Activated T-cell treated with anti-CD3 and anti-CD28 coated beads, Interleukin-2, amount 50 U/mL, for 4 hours (primary cell): ENCODE results near the gene OR51M1. TPM values are rescaled to one million over a fixed set of nuclear protein-coding genes. Genes with fewer than 3 reads are reported as not detected.
"Not testable (repeated sequence)": the region's sequence is repeated elsewhere in the genome, so short reads cannot be mapped to it uniquely, and the experiment has no call there.

Source experiments
- ATAC-seq, 2 donors: fragments of 200-7000 bp; cut with Tn5 transposase; one replicate each; pipeline ENCODE4 v1.10.0; 2021
- DNase-seq: peaks from one replicate; pipeline ENCODE4 v3.0.0-alpha.2; 2020
- H3K27me3 Mint-ChIP-seq: one replicate; pipeline ENCODE4 v1.8.0; 2021; ENCODE audit warnings: low read depth, mixed read lengths
- H3K36me3 Mint-ChIP-seq: one replicate; pipeline ENCODE4 v1.8.0; 2022; ENCODE audit warnings: mixed read lengths; ENCODE audit not compliant: insufficient read depth
- H3K4me1 Mint-ChIP-seq: one replicate; pipeline ENCODE4 v1.8.0; 2021; ENCODE audit warnings: low read depth, mixed read lengths
- H3K4me3 Mint-ChIP-seq: one replicate; pipeline ENCODE4 v1.8.0; 2021; ENCODE audit warnings: mild to moderate bottlenecking, moderate library complexity, mixed read lengths
- H3K9me3 Mint-ChIP-seq: one replicate; pipeline ENCODE4 v1.8.0; 2021; ENCODE audit warnings: mixed read lengths
- total RNA-seq, 3 donors: library from RNA; stranded (reverse); gene quantifications; one replicate each; pipeline ENCODE4 v1.2.1, GENCODE V29; 2021

Gene OR51M1
- total RNA-seq, 3 donors from 2014 or later, result not detected

DNA sequence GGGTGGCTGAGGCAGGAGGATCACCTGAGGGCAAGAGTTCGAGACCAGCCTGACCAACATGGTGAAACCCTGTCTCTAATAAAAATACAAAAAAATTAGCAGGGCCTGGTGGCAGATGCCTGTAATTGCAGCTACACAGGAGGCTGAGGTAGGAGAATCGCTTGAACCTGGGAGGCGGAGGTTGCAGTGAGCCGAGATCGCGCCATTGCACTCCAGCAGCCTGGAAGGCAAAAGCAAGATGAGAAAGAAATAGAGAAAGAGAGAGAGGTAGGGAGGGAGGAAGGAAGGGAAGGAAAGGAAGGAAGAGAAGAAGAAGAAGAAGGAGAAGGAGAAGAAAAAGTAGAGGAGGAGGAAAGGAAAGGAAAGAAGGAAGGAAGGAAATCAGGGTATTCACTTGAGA, 17.2 kb upstream of the OR51M1 start:
- H3K36me3 Mint-ChIP-seq, H3K4me1 Mint-ChIP-seq, H3K4me3 Mint-ChIP-seq, DNase-seq, H3K27me3 Mint-ChIP-seq, H3K9me3 Mint-ChIP-seq, ATAC-seq: not testable (repeated sequence)

DNA sequence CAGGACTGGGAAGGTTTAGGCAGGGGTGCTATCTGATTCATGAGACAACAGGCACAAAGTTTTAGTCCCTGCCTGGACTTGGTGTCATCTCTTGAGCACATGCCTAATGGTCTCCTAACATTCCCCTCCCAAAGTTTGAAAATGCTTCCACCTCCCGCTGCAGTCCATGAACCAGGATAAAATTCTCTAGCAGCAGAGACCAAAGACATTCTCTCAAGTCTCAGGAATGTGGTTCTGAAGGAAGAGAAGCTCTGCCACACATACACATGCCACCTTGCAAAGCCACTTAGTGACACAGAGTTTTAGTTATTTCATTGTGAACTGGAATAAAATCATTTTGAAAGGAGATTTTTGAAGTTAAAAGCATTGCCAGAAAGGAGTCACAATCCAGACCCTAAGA, 16.8 kb upstream of the OR51M1 start:
- ATAC-seq (no peak), DNase-seq (no peak)
- no peaks in the 10 kb centered on the region for H3K4me1 Mint-ChIP-seq
- no peaks in the 10 kb centered on the region for H3K36me3 Mint-ChIP-seq
- peaks cover 5% of the 10 kb centered on the region for H3K9me3 Mint-ChIP-seq
- peaks cover 5% of the 10 kb centered on the region for H3K27me3 Mint-ChIP-seq
- no peak overlapping the region for H3K4me3 Mint-ChIP-seq

DNA sequence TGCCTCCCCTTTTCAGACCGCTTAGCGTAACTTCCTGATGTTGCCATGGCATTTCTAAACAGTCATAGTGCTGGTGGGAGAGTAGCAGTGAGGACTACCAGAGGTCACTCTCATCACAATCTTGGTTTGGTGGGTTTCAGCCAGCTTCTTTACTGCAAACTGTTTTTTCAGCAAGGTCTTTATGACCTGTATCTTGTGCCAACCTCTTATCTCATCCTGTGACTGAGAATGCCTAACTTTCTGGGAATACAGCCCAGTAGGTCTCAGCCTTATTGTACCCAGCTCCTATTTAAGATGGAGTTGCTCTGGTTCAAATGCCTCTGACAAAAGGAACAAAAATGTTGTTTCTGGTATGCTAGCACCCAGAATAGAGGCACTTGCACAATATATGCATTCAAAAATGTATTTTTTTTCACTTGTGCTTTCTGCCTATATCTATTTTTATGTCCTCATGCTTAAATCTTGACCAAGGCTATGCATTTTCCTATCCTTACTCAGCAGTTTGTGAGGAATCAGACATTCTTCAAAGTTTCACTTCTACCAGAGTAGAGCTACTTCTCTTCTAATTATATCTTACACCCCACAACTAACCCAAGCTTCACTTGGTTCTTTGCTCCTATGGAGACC, 16.1 kb upstream of the OR51M1 start:
- H3K4me1 Mint-ChIP-seq, result no peaks in the 10 kb centered on the region
- no peaks in the 10 kb centered on the region for H3K36me3 Mint-ChIP-seq
- no peak overlapping the region for H3K4me3 Mint-ChIP-seq
- ATAC-seq (no peak), DNase-seq (no peak)
- H3K9me3 Mint-ChIP-seq, result no peaks in the 10 kb centered on the region
- peaks cover 6% of the 10 kb centered on the region for H3K27me3 Mint-ChIP-seq

DNA sequence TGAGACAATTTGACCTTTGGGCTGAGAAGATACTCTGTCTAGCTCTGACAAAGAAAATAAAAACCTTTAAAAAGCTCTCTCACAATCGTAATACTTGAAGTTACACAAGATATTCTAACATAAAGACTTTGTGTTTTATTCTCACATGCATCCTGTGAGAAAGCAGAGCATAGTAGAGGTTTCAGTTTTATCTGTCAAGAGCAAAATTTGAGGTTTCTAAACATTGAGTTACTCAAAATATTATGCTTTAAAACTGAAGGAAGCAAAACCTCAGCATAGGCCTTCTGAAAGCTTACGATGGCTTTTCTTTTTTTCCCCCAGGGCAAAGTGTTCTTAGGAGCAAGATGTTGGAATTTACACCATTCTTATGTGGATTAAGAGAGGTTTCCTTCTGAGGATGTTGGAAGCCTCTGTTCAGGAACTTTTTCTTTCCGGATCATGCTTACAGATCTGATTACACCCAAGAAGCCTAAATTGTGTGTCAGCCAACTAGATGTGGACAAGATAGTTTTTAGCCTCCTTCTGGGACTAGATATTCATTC, 15.0 kb upstream of the OR51M1 start:
- ATAC-seq, result no peak
- Mint-ChIP-seq H3K4me1 (no peaks in the 10 kb centered on the region), H3K27me3 (peaks cover 15% of the 10 kb centered on the region), H3K36me3 (no peaks in the 10 kb centered on the region), H3K9me3 (no peaks in the 10 kb centered on the region), H3K4me3 (no peak overlapping the region)
- no peak for DNase-seq

DNA sequence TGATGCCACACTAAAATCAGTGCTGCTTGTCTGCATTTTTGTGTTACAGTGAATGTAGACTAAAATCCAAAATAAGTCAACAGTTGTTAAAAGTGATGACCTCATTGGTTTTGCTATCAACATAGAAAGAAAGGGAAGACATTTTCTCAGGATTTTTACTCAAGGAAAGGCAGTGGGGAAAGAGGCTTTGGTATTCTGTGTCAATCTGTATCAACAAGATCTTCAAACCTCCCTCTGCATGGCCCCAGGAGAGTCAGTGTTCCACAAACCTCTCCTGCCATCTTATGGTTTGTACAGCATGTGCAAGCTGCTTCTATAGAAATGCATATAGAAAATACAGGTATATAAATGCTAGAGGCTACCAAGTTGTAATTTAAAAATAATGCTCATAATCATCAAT, 13.8 kb upstream of the OR51M1 start:
- H3K36me3 Mint-ChIP-seq, result no peaks in the 10 kb centered on the region
- H3K9me3 Mint-ChIP-seq, result no peaks in the 10 kb centered on the region
- ATAC-seq (no peak), DNase-seq (no peak)
- H3K4me3 Mint-ChIP-seq, result no peak overlapping the region
- peaks cover 16% of the 10 kb centered on the region for H3K27me3 Mint-ChIP-seq
- H3K4me1 Mint-ChIP-seq, result no peaks in the 10 kb centered on the region

DNA sequence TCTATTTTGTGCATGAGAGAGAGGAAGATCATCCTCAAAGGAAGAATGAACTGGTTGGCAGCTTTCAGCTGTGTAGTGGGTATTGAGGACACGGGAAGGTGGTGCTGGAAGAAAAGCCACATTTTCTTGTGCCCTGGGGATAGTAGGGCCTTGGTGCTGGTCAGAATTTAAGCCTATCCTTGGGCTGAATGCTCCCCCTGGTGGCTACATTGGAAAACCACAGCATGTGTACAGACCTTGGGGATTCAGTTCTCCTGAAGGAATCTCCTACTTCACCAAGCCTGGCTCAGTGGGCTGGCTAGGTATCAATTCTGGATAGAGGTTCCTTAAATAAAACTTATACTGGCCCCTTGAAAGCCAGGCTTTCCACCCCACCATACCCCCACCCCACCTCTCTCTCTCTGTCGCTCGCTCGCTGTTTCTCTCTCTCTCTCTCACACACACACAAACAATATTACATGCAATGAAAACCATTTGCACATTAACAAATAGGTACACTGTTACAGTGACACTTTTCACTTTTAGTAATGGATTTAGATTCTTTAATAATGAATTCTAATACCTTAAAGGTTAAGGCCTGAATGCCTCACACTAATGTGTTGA, 2.8 kb upstream of the OR51M1 start:
- Mint-ChIP-seq H3K9me3 (no peaks in the 10 kb centered on the region), H3K4me1 (no peaks in the 10 kb centered on the region), H3K36me3 (no peaks in the 10 kb centered on the region), H3K4me3 (no peak overlapping the region), H3K27me3 (no peaks in the 10 kb centered on the region)
- no peak for DNase-seq
- no peak for ATAC-seq

DNA sequence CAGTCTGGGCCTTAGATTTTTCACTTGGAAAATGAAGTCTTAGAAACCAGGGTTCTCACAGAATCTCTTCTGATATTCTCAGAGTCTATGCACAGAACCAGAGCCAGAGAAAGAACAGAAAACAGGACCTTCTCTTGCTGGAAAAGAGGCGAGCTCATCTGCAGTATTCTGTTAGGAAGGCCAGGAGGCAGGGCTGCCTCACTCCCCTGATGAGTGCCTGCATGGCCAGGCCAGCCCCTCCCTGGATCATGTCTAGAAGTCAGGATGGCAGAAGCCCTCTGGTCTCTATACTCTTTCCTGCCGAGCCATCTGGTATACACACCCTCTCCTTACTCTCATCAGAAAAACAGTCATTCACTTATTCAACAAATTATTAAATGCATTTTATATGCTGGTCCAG, 723 bp downstream of the OR51M1 start:
- Mint-ChIP-seq H3K4me3 (no peak overlapping the region), H3K27me3 (no peaks in the 10 kb centered on the region), H3K36me3 (no peaks in the 10 kb centered on the region), H3K4me1 (no peaks in the 10 kb centered on the region), H3K9me3 (no peaks in the 10 kb centered on the region)
- ATAC-seq (no peak), DNase-seq (no peak)

DNA sequence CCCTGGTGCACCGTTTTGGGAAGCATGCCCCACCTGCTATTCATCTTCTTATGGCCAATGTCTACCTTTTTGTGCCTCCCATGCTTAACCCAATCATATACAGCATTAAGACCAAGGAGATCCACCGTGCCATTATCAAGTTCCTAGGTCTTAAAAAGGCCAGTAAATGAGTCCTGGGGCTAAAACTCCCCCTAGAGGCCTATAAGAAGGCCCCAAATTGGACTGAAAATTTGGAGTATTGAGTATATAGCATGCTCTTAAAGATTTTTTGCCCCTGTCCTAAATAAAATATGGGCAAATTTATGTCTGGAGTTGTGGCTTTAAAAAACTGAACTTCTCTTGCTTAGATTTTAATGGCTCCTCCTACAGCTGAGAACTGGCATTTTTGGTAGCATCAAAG, 6.6 kb downstream of the OR51M1 start:
- H3K4me1 Mint-ChIP-seq, result no peaks in the 10 kb centered on the region
- H3K9me3 Mint-ChIP-seq, result no peaks in the 10 kb centered on the region
- DNase-seq (no peak), ATAC-seq (no peak)
- H3K36me3 Mint-ChIP-seq, result no peaks in the 10 kb centered on the region
- no peak overlapping the region for H3K4me3 Mint-ChIP-seq
- H3K27me3 Mint-ChIP-seq, result peaks cover 5% of the 10 kb centered on the region

DNA sequence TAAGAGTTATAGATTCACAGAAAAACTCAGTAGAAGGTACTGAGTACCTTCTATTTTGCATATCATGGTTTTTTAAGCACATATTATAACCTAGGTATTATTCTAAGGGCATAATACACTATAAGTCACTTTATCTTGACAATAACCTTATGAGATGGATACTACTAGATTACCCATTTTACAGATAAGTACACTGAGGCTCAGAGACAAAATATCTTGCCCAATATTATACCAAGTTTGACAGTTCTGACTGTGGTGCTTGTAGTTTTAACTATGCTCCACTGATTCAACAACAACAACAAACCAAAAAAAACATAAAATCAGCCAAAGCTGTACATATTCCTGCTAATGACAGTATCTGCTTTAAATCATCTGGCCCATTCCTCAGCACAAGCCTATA, 10.5 kb downstream of the OR51M1 start:
- no peaks in the 10 kb centered on the region for H3K4me1 Mint-ChIP-seq
- peaks cover 5% of the 10 kb centered on the region for H3K27me3 Mint-ChIP-seq
- DNase-seq (no peak), ATAC-seq (no peak)
- no peaks in the 10 kb centered on the region for H3K9me3 Mint-ChIP-seq
- H3K36me3 Mint-ChIP-seq, result no peaks in the 10 kb centered on the region
- no peak overlapping the region for H3K4me3 Mint-ChIP-seq

DNA sequence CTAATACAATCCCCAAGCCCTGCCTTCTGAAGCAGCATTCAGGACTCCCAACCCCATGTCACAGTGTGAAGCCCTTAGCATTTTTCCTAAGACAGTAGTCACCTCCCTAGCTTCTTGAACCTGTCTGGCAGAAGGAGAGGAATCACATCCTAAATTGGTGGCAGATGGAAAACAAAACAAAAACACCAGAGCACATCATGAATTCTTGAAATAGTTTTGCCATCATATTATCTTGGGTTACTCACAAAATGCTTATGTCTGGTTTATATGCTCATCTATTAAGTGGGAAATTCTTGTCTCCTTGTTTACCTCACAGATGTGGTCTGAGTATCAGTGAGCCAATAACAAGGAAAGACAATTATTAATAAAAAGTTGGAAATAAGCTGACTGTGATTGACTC, 15.3 kb downstream of the OR51M1 start:
- no peak for ATAC-seq
- Mint-ChIP-seq H3K27me3 (no peaks in the 10 kb centered on the region), H3K9me3 (no peaks in the 10 kb centered on the region), H3K36me3 (no peaks in the 10 kb centered on the region), H3K4me1 (no peaks in the 10 kb centered on the region), H3K4me3 (no peak overlapping the region)
- DNase-seq, result no peak

DNA sequence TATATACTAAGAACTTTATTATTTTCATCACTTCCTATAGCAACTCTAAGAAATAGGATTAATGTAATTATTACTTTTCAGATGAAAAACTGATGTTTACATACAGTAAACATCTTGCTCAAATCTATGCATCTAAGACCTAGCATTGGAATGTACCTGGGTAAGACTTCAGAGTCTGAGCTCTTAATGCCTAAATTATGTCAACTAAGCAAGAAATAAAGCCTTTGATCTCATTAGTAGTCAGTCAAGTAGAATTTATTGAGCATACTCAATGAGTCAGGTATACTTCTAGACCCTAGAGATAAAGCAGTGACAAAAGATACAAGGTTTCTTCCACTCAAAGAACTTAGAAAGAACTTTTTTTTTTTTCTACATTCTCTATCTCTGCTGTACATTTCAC, 21.6 kb downstream of the OR51M1 start:
- DNase-seq, result no peak
- Mint-ChIP-seq H3K36me3 (no peaks in the 10 kb centered on the region), H3K9me3 (no peaks in the 10 kb centered on the region), H3K27me3 (peaks cover 17% of the 10 kb centered on the region), H3K4me1 (no peaks in the 10 kb centered on the region), H3K4me3 (no peak overlapping the region)
- ATAC-seq, result no peak

DNA sequence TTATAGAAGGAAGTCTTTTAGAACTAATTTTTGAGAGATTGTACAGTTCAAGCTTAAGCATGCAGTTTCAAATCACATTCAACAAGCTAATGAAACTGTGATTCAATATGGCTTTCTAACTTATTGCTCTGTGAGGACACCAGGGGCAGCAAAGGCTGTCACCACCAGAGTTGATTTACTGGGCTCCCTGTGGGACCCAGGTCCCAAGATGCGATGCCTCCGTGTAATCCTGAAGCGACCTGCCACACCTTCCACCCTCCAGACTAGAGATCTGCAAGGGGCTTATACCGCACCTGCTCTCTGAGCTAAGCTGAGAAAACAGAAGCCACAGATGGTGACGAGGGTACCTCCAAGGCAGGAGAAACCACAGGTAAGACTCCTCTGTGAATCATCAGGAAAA, 37.4 kb downstream of the OR51M1 start:
- no peaks in the 10 kb centered on the region for H3K36me3 Mint-ChIP-seq
- DNase-seq, result no peak
- ATAC-seq, result no peak
- no peaks in the 10 kb centered on the region for H3K9me3 Mint-ChIP-seq
- peaks cover 24% of the 10 kb centered on the region for H3K27me3 Mint-ChIP-seq
- H3K4me3 Mint-ChIP-seq, result no peak overlapping the region
- no peaks in the 10 kb centered on the region for H3K4me1 Mint-ChIP-seq

DNA sequence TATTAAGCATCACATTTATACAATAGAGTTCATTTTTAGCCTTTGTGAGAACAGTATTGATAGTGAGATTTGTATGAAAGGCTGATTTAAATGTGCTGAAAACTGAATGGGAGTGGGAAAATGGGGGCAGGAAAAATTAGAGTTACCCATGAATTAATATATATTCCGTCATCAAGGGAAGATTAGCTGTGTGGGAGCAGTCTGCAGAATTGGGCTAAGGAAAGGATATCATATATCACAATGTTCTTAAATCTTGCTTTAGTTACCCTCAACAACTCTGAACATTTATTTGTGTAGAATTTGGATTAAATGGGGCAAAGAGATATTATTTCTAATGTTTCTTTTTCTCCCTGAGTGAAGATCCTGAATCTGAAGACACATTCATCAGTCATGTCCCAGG, 38.2 kb downstream of the OR51M1 start, which contains the start of gene OR51Q1:
Gene OR51Q1, plus strand, starts transcription at position 301 of the 400 bp plus-strand sequence. Its CDS starts 90 bp downstream, at position 391.
- ATAC-seq, result no peak
- H3K9me3 Mint-ChIP-seq, result no peaks in the 10 kb centered on the region
- H3K36me3 Mint-ChIP-seq, result no peaks in the 10 kb centered on the region
- H3K27me3 Mint-ChIP-seq, result peaks cover 25% of the 10 kb centered on the region
- DNase-seq, result no peak
- H3K4me3 Mint-ChIP-seq, result no peak within 1 kb of the TSS
- H3K4me1 Mint-ChIP-seq, result no peaks in the 10 kb centered on the region

DNA sequence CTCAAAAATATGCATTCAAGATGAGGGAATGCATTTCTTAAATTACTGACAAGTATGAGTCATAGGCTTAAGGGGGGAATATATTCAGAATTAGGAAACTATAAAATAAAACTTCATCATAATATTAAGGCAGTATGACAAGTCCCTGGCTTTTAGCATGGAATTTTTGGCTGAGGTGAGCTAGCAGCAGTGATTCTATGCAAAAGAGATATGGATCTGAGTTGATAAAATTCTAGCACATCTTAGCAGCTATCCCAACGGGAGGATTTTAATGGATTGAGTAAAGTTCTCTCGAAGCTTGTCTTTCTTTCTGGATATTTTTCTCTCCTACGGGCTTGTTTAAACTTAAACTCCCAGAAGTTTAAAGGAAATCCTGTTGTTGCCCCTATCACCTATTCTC, 39.5 kb downstream of the OR51M1 start:
- Mint-ChIP-seq H3K27me3 (peaks cover 29% of the 10 kb centered on the region), H3K9me3 (no peaks in the 10 kb centered on the region), H3K36me3 (no peaks in the 10 kb centered on the region), H3K4me1 (no peaks in the 10 kb centered on the region), H3K4me3 (no peak overlapping the region)
- no peak for DNase-seq
- ATAC-seq, result no peak

DNA sequence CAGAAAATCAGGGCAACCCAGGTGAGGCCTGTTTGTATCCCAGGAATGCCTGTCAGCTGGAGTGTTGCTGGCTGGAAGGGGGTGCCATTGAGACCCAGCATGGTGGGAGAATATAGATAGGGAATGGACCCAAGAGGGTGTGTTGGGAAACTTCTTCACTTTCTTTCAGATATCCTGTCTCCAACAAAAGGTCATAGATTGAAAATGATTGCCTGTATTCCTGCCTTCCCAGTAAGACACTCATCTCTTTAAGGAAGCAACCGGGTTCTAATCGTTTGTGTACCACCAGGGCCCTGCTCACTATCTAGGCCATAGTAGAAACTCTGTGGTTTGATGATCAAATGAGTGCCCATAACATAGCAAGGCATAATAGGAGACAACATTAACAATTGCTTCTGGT, 57.8 kb downstream of the OR51M1 start, which contains the start of gene OR51I1:
Gene OR51I1, minus strand, starts transcription at position 101 of the 400 bp plus-strand sequence. Its CDS starts 0 bp downstream, at position 101.
- DNase-seq (no peak), ATAC-seq (no peak)
- no peak within 1 kb of the TSS for H3K4me3 Mint-ChIP-seq
- no peaks in the 10 kb centered on the region for H3K36me3 Mint-ChIP-seq
- no peaks in the 10 kb centered on the region for H3K4me1 Mint-ChIP-seq
- H3K27me3 Mint-ChIP-seq, result peaks cover 9% of the 10 kb centered on the region
- no peaks in the 10 kb centered on the region for H3K9me3 Mint-ChIP-seq
